GM12878 (cell line): Measurements from ENCODE around the gene SLC35F3.

Experiments used
- CHD4 ChIP-seq: fragments of 200-600 bp; sonication (generic); IDR thresholded peaks from 2 replicates; pipeline ENCODE4 v1.6.1; 2016; ENCODE audit warnings: mild to moderate bottlenecking
- EZH2 ChIP-seq: IDR thresholded peaks from 2 replicates; pipeline ENCODE4 v1.6.1; 2012; ENCODE audit warnings: low read depth, mild to moderate bottlenecking, control low read depth, inconsistent platforms, low read length, borderline replicate concordance; ENCODE audit not compliant: control insufficient read depth
- FOS ChIP-seq: IDR thresholded peaks from 3 replicates; pipeline ENCODE4 v1.6.1; 2011; ENCODE audit warnings: borderline replicate concordance; ENCODE audit not compliant: insufficient read length; ENCODE audit errors: extremely low read depth
- MXI1 ChIP-seq: fragments of 150-350 bp; IDR thresholded peaks from 2 replicates; pipeline ENCODE4 v1.6.1; 2011; ENCODE audit warnings: low read depth, mild to moderate bottlenecking, inconsistent platforms, low read length, improper control_type of control experiment
- POLR2AphosphoS2 ChIP-seq: IDR thresholded peaks from 2 replicates; pipeline ENCODE4 v1.6.1; 2011; ENCODE audit warnings: low read depth, mild to moderate bottlenecking, low read length, improper control_type of control experiment, moderate library complexity
- RFX5 ChIP-seq: IDR thresholded peaks from 2 replicates; pipeline ENCODE4 v1.6.1; 2011; ENCODE audit warnings: low read depth, low read length, improper control_type of control experiment
- TAF1 ChIP-seq: IDR thresholded peaks from 2 replicates; pipeline ENCODE4 v1.6.1; 2011; ENCODE audit warnings: mild to moderate bottlenecking, low read depth, low read length, borderline replicate concordance
- ZNF24 ChIP-seq: fragments of 450-650 bp; IDR thresholded peaks from 2 replicates; pipeline ENCODE4 v1.6.1; 2017; ENCODE audit warnings: antibody characterized with exemption, mild to moderate bottlenecking
- TF ChIP-seq, protein P1 (sequence below), 3 experiments: IDR thresholded peaks in 2 of 3; conservative IDR thresholded peaks in 1 of 3; 2 replicates each; pipeline ENCODE4 v1.5.1; 2011; ENCODE audit warnings: low read depth in 3 of 3, low read length in 3 of 3, mild to moderate bottlenecking in 3 of 3, control low read depth in 2 of 3, moderate library complexity in 2 of 3, inconsistent platforms in 1 of 3, mixed read lengths in 1 of 3; ENCODE audit not compliant: control insufficient read depth in 2 of 3, insufficient read depth in 1 of 3; ENCODE audit errors: extremely low read depth in 1 of 3
- TF ChIP-seq, protein P2 (sequence below): IDR thresholded peaks from 2 replicates; pipeline ENCODE4 v1.6.1; 2012; ENCODE audit warnings: low read depth, low read length, improper control_type of control experiment
- TF ChIP-seq, protein P3 (sequence below): fragments of 450-650 bp; formaldehyde crosslinking; IDR thresholded peaks from 2 replicates; pipeline ENCODE4 v1.5.0; 2022; ENCODE audit warnings: mild to moderate bottlenecking, missing genetic modification characterization
- TF ChIP-seq, protein P4 (sequence below): IDR thresholded peaks from 2 replicates; pipeline ENCODE4 v1.6.1; 2012; ENCODE audit warnings: low read depth, low read length, improper control_type of control experiment

DNA sequence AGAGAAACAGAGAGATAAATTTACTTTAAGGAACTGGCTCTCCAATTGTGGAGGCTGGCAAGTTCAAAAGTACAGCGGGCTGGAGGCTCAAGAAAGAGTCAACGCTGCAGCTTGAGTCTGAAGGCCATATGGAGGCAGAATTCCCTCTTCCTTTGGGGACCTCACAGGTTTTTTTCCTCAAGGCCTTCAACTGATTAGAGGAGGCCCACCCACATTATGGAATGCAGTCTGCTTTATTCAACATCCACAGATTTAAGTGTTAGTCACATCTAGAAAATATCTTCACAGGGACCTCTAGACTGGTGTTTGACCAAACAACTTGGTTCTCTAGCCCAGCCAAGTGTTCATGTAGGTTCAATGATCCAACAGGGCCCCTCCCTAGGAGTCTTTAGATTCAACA lies 117.8 kb downstream of the SLC35F3 start:
- no peak for TF ChIP-seq EZH2
- no peak for TF ChIP-seq POLR2AphosphoS2
- no peak for TF ChIP-seq RFX5
- TF ChIP-seq, protein P1, sequence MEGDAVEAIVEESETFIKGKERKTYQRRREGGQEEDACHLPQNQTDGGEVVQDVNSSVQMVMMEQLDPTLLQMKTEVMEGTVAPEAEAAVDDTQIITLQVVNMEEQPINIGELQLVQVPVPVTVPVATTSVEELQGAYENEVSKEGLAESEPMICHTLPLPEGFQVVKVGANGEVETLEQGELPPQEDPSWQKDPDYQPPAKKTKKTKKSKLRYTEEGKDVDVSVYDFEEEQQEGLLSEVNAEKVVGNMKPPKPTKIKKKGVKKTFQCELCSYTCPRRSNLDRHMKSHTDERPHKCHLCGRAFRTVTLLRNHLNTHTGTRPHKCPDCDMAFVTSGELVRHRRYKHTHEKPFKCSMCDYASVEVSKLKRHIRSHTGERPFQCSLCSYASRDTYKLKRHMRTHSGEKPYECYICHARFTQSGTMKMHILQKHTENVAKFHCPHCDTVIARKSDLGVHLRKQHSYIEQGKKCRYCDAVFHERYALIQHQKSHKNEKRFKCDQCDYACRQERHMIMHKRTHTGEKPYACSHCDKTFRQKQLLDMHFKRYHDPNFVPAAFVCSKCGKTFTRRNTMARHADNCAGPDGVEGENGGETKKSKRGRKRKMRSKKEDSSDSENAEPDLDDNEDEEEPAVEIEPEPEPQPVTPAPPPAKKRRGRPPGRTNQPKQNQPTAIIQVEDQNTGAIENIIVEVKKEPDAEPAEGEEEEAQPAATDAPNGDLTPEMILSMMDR (IDR thresholded peaks at IDR 0.05 in 2 of 3, conservative IDR thresholded peaks at IDR 0.05 in 1 of 3; ENCODE audit: control insufficient read depth in 2 of 3, extremely low read depth in 1 of 3, insufficient read depth in 1 of 3, low read depth in 3 of 3, low read length in 3 of 3): no peak
- TF ChIP-seq, protein P2, sequence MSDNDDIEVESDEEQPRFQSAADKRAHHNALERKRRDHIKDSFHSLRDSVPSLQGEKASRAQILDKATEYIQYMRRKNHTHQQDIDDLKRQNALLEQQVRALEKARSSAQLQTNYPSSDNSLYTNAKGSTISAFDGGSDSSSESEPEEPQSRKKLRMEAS: no peak
- TF ChIP-seq TAF1: no peak
- TF ChIP-seq CHD4: no peak
- TF ChIP-seq, protein P3, sequence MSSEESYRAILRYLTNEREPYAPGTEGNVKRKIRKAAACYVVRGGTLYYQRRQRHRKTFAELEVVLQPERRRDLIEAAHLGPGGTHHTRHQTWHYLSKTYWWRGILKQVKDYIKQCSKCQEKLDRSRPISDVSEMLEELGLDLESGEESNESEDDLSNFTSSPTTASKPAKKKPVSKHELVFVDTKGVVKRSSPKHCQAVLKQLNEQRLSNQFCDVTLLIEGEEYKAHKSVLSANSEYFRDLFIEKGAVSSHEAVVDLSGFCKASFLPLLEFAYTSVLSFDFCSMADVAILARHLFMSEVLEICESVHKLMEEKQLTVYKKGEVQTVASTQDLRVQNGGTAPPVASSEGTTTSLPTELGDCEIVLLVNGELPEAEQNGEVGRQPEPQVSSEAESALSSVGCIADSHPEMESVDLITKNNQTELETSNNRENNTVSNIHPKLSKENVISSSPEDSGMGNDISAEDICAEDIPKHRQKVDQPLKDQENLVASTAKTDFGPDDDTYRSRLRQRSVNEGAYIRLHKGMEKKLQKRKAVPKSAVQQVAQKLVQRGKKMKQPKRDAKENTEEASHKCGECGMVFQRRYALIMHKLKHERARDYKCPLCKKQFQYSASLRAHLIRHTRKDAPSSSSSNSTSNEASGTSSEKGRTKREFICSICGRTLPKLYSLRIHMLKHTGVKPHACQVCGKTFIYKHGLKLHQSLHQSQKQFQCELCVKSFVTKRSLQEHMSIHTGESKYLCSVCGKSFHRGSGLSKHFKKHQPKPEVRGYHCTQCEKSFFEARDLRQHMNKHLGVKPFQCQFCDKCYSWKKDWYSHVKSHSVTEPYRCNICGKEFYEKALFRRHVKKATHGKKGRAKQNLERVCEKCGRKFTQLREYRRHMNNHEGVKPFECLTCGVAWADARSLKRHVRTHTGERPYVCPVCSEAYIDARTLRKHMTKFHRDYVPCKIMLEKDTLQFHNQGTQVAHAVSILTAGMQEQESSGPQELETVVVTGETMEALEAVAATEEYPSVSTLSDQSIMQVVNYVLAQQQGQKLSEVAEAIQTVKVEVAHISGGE (CRISPR knock-in tag): no peak
- no peak for TF ChIP-seq MXI1
- TF ChIP-seq ZNF24: no peak
- TF ChIP-seq, protein P4, sequence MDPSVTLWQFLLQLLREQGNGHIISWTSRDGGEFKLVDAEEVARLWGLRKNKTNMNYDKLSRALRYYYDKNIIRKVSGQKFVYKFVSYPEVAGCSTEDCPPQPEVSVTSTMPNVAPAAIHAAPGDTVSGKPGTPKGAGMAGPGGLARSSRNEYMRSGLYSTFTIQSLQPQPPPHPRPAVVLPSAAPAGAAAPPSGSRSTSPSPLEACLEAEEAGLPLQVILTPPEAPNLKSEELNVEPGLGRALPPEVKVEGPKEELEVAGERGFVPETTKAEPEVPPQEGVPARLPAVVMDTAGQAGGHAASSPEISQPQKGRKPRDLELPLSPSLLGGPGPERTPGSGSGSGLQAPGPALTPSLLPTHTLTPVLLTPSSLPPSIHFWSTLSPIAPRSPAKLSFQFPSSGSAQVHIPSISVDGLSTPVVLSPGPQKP: no peak
- TF ChIP-seq FOS: no peak
